OCI-LY1 (cell line): ENCODE data around the gene NEURL4.
"Not testable (repeated sequence)": the region's sequence is repeated elsewhere in the genome, so short reads cannot be mapped to it uniquely, and the experiment has no call there.

Experiments used
- H2AFZ ChIP-seq: fragments of 200-600 bp; sonication (generic), shearing (Covaris generic); 2 replicates; pipeline ENCODE4 v1.6.0; 2014; ENCODE audit warnings: antibody characterized with exemption, mild to moderate bottlenecking, low read length
- H3F3A ChIP-seq: fragments of 200-600 bp; sonication (generic), shearing (Covaris generic); 2 replicates; pipeline ENCODE4 v1.6.0; 2014; ENCODE audit warnings: mild to moderate bottlenecking, antibody characterized with exemption, low read length, moderate library complexity; ENCODE audit not compliant: insufficient read depth
- H3K27ac ChIP-seq: fragments of 200-600 bp; sonication (generic); 2 replicates; pipeline ENCODE4 v1.5.1; 2014; ENCODE audit warnings: low read length, mixed run types, mild to moderate bottlenecking, low read depth; ENCODE audit not compliant: poor library complexity, severe bottlenecking
- H3K27me3 ChIP-seq: fragments of 200-600 bp; sonication (generic); 2 replicates; pipeline ENCODE4 v1.6.0; 2014; ENCODE audit warnings: antibody characterized with exemption, mild to moderate bottlenecking, low read length, moderate library complexity; ENCODE audit not compliant: insufficient read depth
- H3K36me3 ChIP-seq: fragments of 200-600 bp; sonication (generic); 2 replicates; pipeline ENCODE4 v1.6.1; 2014; ENCODE audit warnings: mild to moderate bottlenecking, antibody characterized with exemption, low read length, moderate library complexity, mixed read lengths; ENCODE audit not compliant: insufficient read depth
- H3K4me1 ChIP-seq: fragments of 200-600 bp; sonication (generic); 2 replicates; pipeline ENCODE4 v1.5.1; 2014; ENCODE audit warnings: mild to moderate bottlenecking, low read length, moderate library complexity; ENCODE audit not compliant: insufficient read depth, severe bottlenecking
- H3K4me2 ChIP-seq: fragments of 200-600 bp; sonication (generic), shearing (Covaris generic); 2 replicates; pipeline ENCODE4 v1.6.1; 2014; ENCODE audit warnings: low read length
- H3K4me3 ChIP-seq: fragments of 200-600 bp; sonication (generic); 2 replicates; pipeline ENCODE4 v1.5.1; 2014; ENCODE audit warnings: low read length, low read depth, mild to moderate bottlenecking, mixed read lengths; ENCODE audit not compliant: poor library complexity, severe bottlenecking
- H3K79me2 ChIP-seq: fragments of 200-600 bp; shearing (Covaris generic); 2 replicates; pipeline ENCODE4 v1.6.1; 2016; ENCODE audit warnings: mixed run types, low read length, mixed read lengths; ENCODE audit not compliant: insufficient read depth
- H3K9ac ChIP-seq: fragments of 200-600 bp; sonication (generic), shearing (Covaris generic); 2 replicates; pipeline ENCODE4 v1.6.1; 2014; ENCODE audit warnings: mild to moderate bottlenecking, low read length, mixed read lengths
- H3K9me2 ChIP-seq: fragments of 200-600 bp; sonication (generic), shearing (Covaris generic); 2 replicates; pipeline ENCODE4 v1.6.1; 2014; ENCODE audit warnings: low read depth, mild to moderate bottlenecking, low read length, mixed read lengths
- H3K9me3 ChIP-seq: fragments of 200-600 bp; shearing (Covaris generic); 2 replicates; pipeline ENCODE4 v1.6.1; 2014; ENCODE audit warnings: low read length, mixed read lengths
- H4K20me1 ChIP-seq: fragments of 200-600 bp; sonication (generic), shearing (Covaris generic); 2 replicates; pipeline ENCODE4 v1.6.0; 2016; ENCODE audit warnings: mild to moderate bottlenecking, low read length; ENCODE audit not compliant: insufficient read depth
- EZH2 ChIP-seq: fragments of 200-600 bp; sonication (generic), shearing (Covaris generic); IDR thresholded peaks from 2 replicates; pipeline ENCODE4 v1.8.0; 2017; ENCODE audit warnings: borderline replicate concordance, mixed run types, mild to moderate bottlenecking, antibody characterized with exemption, low read length, moderate library complexity, mixed read lengths
- TF ChIP-seq, protein P1 (sequence below): fragments of 200-600 bp; sonication (generic), shearing (Covaris generic); IDR thresholded peaks from 2 replicates; pipeline ENCODE4 v1.5.1; 2017; ENCODE audit warnings: mild to moderate bottlenecking, antibody characterized with exemption, low read length, moderate library complexity, mixed read lengths

NEURL4 gene

DNA sequence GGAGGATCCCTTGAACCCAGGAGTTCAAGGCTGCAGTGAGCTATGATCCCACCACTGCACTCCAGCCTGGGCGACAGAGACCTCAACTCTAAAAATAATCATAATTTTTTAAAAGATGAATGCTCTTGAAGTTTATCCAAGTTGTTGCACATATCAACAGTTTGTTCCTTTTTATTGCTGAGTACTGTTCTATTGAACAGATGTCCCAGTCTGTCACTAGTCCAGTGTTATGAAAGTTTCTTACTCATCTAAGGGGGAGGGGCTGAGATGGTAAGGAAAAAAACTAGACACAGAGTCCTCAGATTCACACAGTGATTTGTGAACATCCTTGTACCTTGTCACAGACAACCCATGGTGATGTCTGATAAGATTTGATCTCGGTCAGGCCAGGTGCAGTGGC lies 11.0 kb upstream of the NEURL4 start:
- TF ChIP-seq, protein P1, sequence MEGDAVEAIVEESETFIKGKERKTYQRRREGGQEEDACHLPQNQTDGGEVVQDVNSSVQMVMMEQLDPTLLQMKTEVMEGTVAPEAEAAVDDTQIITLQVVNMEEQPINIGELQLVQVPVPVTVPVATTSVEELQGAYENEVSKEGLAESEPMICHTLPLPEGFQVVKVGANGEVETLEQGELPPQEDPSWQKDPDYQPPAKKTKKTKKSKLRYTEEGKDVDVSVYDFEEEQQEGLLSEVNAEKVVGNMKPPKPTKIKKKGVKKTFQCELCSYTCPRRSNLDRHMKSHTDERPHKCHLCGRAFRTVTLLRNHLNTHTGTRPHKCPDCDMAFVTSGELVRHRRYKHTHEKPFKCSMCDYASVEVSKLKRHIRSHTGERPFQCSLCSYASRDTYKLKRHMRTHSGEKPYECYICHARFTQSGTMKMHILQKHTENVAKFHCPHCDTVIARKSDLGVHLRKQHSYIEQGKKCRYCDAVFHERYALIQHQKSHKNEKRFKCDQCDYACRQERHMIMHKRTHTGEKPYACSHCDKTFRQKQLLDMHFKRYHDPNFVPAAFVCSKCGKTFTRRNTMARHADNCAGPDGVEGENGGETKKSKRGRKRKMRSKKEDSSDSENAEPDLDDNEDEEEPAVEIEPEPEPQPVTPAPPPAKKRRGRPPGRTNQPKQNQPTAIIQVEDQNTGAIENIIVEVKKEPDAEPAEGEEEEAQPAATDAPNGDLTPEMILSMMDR, result no peak
- TF ChIP-seq EZH2, result no peak
- Histone ChIP-seq H3K4me1 (peaks cover 28% of the 10 kb centered on the region), H3K9me3 (no peaks in the 10 kb centered on the region), H2AFZ (no peak overlapping the region), H3K4me2 (no peak overlapping the region), H3K9ac (no peak overlapping the region), H3F3A (no peaks in the 10 kb centered on the region), H3K36me3 (peaks cover 17% of the 10 kb centered on the region), H3K79me2 (no peaks in the 10 kb centered on the region), H3K27me3 (no peaks in the 10 kb centered on the region), H3K4me3 (no peak overlapping the region), H3K27ac (no peak overlapping the region), H3K9me2 (no peaks in the 10 kb centered on the region), H4K20me1 (no peaks in the 10 kb centered on the region)

DNA sequence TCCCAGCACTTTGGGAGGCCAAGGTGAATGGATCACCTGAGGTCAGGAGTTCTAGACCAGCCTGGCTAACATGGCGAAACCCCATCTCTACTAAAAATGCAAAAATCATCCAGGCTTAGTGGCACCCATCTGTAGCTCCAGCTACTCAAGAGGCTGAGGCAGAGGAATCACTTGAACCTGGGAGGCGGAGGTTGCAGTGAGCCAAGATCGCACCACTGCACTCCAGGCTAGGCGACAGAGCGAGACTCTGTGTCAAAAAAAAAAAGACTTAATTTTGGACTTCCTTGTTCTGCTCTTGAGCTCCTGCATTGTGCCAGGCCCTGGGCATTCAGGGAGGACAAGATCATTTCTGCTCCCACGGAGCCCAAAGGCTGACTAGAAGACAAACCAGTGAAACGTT lies 8.5 kb upstream of the NEURL4 start:
- Histone ChIP-seq H3K4me3 (peak overlapping the region; percentile 82), H3K4me2 (peak overlapping the region; percentile 93), H3K4me1 (peaks cover 31% of the 10 kb centered on the region), H3K27ac (peak overlapping the region; percentile 90), H3K9ac (peak overlapping the region; percentile 88; the same call in 1 of the 2 replicates), H3K36me3 (peaks cover 12% of the 10 kb centered on the region)
- not testable (repeated sequence) for H3K27me3 ChIP-seq, H3K9me2 ChIP-seq, H3K79me2 ChIP-seq, H4K20me1 ChIP-seq, H2AFZ ChIP-seq, H3F3A ChIP-seq, H3K9me3 ChIP-seq

DNA sequence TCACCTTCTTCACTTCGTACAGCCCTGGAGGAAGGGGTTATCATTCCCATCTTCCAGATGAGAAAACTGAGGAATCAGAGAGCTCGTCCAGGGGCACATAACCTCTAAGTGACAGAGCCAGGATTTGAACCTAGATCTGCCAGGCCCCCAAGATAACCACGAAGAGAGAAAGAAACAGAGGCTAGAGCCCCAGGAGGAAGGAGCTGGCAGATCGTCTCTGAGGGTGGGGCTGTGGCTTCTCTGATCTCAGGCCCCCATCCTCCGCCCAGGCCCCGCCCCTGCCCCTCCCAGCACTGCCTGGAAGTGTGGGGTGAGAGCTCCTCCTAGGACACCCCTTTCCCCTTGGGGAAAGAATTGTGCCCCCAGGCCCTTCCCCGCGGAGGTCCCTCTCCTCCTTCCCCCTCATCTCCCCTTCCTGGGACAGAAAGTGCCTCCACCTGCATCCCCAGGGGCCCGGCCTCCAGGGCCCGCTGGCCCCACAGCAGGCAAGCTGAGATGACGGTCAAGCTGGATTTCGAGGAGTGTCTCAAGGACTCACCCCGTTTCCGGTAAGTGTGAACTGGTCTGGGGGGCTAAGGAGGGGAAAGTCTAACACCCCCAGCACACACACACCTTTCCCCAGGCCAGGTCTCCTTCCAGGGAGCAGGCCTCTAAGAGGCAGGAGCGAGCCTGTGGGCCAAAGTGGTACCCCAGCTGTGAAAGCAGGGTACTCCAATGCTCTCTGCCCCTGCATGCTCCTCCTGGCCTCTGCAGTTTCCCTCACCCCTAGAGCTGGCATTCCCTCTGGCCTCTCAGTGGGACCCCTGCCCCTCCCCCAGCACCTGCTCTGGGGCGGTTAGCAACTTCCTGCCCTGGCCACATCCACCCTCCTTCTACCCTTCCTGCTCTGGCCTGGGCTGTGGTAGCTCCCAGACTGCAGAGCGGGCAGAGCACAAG lies 7.4 kb upstream of the NEURL4 start, which contains the start of gene ACAP1:
Gene ACAP1 (plus strand): TSS at position 290 of the 936 bp plus-strand sequence. CDS start 206 bp downstream, at position 496.
- H4K20me1 ChIP-seq, result no peaks in the 10 kb centered on the region
- peak within 1 kb of the TSS; percentile 43; the same call in 1 of the 2 replicates for H2AFZ ChIP-seq
- no peaks in the 10 kb centered on the region for H3K9me2 ChIP-seq
- H3K4me1 ChIP-seq, result peaks cover 42% of the 10 kb centered on the region
- H3K36me3 ChIP-seq, result peaks cover 5% of the 10 kb centered on the region; the same call in 1 of the 2 replicates
- no peaks in the 10 kb centered on the region for H3F3A ChIP-seq
- H3K27ac ChIP-seq, result peak within 1 kb of the TSS; percentile 90
- no peaks in the 10 kb centered on the region for H3K79me2 ChIP-seq
- H3K4me2 ChIP-seq, result peak within 1 kb of the TSS; percentile 93
- peak within 1 kb of the TSS; percentile 82 for H3K4me3 ChIP-seq
- peak within 1 kb of the TSS; percentile 88 for H3K9ac ChIP-seq
- H3K9me3 ChIP-seq, result no peaks in the 10 kb centered on the region
- H3K27me3 ChIP-seq, result no peaks in the 10 kb centered on the region
- TF ChIP-seq, protein P1, result no peak
- no peak for TF ChIP-seq EZH2

DNA sequence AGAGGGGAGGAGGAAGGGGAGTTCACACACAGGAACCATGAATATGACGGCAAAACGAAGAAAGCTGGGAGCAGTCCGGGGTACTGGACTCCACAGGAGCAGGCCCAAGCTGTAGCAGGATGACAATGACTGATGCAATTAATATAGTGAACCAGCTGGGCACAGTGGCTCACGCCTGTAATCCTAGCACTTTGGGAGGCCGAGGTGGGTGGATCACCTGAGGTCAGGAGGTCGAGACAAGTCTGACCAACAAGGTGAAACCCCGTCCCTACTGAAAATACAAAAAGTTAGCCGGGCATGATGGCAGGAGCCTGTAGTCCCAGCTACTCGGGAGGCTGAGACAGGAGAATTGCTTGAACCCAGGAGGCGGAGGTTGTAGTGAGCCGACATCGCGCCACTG lies 6.6 kb upstream of the NEURL4 start:
- Histone ChIP-seq H2AFZ (peak overlapping the region; percentile 43; the same call in 1 of the 2 replicates), H3K4me1 (peaks cover 45% of the 10 kb centered on the region), H3K27ac (peak overlapping the region; percentile 90), H3K4me3 (peak overlapping the region; percentile 82), H3K4me2 (peak overlapping the region; percentile 93), H3K9ac (peak overlapping the region; percentile 88)
- H3F3A ChIP-seq, H3K9me3 ChIP-seq, H3K36me3 ChIP-seq, H4K20me1 ChIP-seq, H3K27me3 ChIP-seq, H3K79me2 ChIP-seq, H3K9me2 ChIP-seq: not testable (repeated sequence)
